Measurements from ENCODE around the gene SUGCT.

DNA sequence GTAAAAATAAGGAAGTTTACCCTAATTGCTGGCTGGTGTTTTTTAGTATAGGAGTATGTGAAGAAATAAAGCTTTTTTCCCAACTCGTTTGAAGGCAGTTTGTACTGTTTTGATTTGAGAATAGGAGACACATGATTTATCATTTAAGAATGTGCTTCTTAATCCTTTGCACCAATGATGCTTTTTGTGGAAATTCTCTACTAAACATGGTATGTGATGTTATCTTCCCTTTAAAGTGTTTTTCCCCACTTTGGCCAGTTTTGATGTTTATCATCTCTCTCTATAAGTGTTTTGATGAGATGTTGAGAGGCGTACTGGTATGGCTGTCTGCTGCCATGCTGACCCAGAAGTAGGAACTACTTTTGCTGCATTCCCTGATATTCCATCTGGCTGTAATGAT is 85.1 kb downstream of the SUGCT start:
- TF ChIP-seq RAD21 (IDR thresholded peaks at IDR 0.05; ENCODE audit: low read length) (no peak), REST (IDR thresholded peaks at IDR 0.05; ENCODE audit: low read depth, low read length) (peak; percentile 61; the same call in 1 of the 2 replicates), POLR2AphosphoS5 (IDR thresholded peaks at IDR 0.05; ENCODE audit: low read depth, low read length) (peak; percentile 84), EZH2phosphoT487 (IDR thresholded peaks at IDR 0.05; ENCODE audit: borderline replicate concordance, low read depth) (no peak), GABPA (IDR thresholded peaks at IDR 0.05; ENCODE audit: low read depth) (0 out of 2 replicates have a peak, but pooled peaks have one; percentile 28), CHD2 (IDR thresholded peaks at IDR 0.05; ENCODE audit: low read length, partially characterized antibody) (no peak), EP300 (IDR thresholded peaks at IDR 0.05; ENCODE audit: borderline replicate concordance in 1 of 2, low read depth in 1 of 2, low read length in 1 of 2) (peak; percentile 36 to 98; a peak in 3 of 4 replicates), NRF1 (IDR thresholded peaks at IDR 0.05; ENCODE audit: low read depth, low read length) (no peak)
- TF ChIP-seq, protein P1, sequence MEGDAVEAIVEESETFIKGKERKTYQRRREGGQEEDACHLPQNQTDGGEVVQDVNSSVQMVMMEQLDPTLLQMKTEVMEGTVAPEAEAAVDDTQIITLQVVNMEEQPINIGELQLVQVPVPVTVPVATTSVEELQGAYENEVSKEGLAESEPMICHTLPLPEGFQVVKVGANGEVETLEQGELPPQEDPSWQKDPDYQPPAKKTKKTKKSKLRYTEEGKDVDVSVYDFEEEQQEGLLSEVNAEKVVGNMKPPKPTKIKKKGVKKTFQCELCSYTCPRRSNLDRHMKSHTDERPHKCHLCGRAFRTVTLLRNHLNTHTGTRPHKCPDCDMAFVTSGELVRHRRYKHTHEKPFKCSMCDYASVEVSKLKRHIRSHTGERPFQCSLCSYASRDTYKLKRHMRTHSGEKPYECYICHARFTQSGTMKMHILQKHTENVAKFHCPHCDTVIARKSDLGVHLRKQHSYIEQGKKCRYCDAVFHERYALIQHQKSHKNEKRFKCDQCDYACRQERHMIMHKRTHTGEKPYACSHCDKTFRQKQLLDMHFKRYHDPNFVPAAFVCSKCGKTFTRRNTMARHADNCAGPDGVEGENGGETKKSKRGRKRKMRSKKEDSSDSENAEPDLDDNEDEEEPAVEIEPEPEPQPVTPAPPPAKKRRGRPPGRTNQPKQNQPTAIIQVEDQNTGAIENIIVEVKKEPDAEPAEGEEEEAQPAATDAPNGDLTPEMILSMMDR (IDR thresholded peaks at IDR 0.05): no peak
- TF ChIP-seq, protein P2, sequence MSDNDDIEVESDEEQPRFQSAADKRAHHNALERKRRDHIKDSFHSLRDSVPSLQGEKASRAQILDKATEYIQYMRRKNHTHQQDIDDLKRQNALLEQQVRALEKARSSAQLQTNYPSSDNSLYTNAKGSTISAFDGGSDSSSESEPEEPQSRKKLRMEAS (IDR thresholded peaks at IDR 0.05; ENCODE audit: low read depth): peak; percentile 76; the same call in 1 of the 2 replicates

All from SK-N-SH (cell line).